GM19043 (cell line): Measurements from ENCODE around the gene PTDSS2.
"Not testable (repeated sequence)": the region's sequence is repeated elsewhere in the genome, so short reads cannot be mapped to it uniquely, and the experiment has no call there.

Experiments
- ATAC-seq: cut with Tn5 transposase; IDR thresholded peaks from one replicate; pipeline ENCODE4 v1.9.1; 2021; ENCODE audit warnings: low read depth; ENCODE audit not compliant: unreplicated experiment

Gene PTDSS2

DNA sequence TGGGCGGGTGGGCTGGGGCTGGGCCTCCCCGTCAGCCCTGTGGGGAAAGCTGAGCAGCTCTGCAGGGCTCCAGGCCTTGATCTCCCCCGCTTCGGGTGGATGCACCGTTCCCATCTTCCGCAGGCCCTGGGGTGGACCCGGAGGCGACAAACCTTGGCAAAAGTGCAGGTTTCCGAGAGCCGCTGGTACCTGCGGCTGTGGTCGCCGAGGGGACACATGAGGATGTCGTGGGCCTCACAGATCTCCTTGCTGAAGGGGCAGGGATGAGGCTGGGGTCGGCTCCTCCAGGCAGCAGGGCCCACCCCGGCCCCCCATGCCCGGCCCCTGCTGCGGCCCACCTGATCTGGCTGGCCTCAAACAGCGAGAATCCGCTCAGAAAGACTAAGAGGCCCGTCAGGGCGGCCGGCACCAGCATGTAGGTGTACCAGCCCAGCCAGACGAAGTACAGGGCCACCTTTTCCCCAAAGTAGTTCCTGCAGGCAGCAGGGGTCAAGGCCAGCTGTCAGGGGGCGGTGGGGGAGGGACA is 20.1 kb upstream of the PTDSS2 start:
- ATAC-seq, result no peak

DNA sequence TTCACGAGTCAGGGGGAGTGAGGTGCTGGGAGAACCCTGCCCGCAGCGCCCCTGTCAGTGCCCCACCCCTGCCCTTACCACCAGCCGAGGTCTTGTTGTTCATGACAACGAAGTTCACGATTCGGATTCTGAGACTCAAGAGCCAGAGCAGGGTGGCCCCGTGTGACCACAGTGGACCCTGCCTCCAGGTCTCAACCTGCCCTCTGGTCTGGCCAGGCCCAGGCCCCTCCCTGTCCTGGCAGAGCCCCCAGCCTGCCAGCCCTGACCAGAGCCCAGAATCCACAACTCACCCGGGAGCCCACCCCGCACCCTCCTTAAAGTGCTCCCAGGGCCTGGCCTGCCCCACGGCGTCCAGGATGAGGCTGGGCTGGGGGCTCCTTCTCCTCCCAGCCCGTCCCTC is 18.2 kb upstream of the PTDSS2 start:
- ATAC-seq, result no peak

DNA sequence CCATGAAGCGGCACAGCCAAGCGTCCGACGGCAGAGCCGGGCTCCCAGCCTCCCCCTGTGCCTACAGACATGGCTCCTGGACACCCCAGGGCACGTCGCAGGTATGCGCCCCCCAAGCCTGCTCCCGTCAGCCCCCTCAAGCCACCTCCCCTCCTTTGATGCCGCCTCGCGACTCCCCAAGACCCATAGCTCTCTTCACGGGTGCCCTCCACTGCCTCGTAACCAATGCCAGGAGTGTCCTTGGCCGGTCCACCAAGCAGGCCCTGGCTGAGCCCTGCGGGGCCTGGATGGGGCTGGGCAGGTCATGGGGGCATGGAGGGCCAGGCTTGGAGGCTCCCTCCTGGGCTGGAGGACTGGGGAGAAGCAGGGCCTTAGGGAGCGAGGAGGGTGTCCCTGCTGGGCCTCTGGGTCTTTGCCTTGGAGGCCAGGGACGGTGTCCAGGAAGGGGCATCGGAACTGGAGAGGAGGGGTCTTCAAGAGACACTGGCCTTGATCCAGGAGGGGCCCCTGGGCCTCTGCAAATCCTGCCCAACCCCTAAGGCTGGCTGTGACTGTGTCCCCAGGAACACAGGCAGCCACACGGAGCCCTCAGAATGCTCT is 17.5 kb upstream of the PTDSS2 start:
- ATAC-seq, result no peak

DNA sequence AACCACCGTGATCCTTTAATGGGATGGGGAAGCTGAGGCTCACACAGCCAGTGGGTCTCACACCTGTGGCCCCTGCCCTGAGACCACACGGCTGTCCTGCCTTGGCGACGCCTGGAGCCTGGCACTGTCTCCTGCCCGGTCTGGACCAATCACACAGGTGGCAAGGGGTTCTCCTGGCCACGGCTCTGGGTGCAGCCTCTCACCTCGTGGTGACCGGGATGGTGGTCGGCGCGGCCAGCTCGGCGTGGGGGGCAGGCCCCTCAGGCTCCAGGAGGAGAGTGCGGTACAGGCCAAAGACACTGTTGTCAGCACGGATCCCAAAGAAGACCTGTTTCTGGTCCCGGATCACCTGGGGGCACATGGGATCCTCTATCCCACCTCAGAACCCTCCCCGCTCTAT is 17.0 kb upstream of the PTDSS2 start:
- no peak for ATAC-seq

DNA sequence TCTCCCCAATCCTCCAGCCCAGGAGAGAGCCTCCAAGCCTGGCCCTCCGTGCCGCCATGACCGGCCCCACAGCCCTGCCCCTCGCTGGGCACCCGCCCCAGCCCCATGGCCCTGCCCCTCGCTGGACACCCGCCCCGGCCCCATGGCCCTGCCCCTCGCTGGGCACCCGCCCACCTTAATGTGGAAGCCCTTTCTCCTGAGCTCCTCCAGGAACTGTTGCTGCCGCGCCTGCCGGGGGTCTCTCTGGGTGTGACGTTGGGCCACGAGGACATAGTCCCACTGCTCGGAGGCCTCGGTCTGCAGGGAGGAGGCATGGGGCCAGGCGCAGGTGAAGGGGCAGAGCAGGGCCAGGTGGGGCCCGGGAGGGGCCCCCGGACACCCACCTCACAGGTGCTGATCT is 16.4 kb upstream of the PTDSS2 start:
- no peak for ATAC-seq

DNA sequence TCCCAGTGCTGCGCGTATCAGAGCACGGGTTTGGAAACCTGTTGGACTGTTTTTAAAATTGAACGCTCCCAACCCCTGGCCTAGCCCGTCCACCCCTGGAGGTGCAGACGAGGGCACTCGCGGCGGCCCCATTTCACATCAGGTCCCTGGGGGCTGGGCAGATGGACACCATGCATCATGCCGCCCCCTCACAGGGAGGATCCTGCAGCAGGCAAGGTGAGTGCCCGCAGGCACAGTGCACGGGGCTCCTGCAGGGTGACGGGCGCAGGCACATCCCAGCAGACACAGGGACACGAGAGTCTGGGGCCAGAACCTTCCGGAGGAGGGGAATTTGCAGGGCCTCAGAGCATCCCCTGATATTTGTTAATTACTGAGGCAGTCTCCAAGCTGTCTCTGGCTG is 15.6 kb upstream of the PTDSS2 start:
- ATAC-seq, result no peak

DNA sequence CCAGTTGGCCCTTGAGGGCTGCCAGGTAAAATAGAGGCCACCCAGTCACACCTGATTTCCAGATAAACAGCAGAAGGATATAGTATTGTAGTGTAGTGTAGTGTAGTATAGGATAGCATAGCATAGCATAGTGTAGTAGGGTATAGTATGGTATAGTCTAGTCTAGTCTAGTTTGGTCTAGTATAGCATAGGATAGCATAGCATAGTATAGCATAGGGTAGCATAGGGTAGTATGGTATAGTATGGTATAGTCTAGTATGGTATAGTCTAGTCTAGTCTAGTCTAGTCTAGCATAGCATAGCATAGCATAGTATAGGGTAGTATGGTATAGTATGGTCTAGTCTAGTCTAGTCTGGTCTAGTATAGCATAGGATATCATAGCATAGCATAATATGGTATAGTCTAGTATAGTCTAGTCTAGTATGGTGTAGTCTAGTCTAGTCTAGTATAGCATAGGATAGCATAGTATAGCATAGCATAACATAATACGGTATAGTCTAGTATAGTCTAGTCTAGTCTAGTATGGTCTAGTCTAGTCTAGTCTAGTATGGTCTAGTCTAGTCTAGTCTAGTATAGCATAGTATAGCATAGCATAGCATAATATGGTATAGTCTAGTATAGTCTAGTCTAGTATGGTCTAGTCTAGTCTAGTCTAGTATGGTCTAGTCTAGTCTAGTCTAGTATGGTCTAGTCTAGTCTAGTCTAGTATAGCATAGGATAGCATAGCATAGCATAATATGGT is 14.9 kb upstream of the PTDSS2 start:
- ATAC-seq, result not testable (repeated sequence)

DNA sequence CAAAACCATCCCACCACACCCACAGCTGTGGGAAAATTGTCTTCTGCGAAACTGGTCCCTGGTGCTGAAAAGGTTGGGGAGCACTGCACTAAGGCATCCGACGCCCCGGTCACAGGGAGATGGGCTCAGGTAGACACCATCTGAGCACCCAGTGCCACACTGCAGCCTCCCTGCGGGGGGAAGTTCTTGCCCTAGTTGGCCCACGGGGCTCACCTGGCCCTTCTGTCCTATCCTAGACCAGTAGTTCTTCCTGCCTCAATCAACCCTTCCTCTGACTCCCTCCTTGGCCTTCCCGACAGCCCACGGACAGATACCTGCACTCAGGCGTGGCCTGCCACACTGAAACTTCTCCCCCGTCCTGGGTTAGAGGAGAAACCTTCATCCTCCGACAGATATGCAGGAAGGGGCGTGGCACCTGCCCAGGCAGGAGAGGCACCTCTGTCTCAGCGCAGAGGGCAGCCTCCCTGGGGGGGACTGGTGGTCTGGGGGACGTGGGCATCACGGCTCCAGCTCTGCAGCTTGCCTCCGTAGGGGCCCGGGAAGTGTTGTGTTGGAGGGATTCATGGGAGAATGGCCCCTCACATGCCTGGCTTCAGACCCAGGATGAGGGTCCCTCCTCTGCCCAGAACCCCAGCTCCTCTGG is 12.7 kb upstream of the PTDSS2 start:
- no peak for ATAC-seq

DNA sequence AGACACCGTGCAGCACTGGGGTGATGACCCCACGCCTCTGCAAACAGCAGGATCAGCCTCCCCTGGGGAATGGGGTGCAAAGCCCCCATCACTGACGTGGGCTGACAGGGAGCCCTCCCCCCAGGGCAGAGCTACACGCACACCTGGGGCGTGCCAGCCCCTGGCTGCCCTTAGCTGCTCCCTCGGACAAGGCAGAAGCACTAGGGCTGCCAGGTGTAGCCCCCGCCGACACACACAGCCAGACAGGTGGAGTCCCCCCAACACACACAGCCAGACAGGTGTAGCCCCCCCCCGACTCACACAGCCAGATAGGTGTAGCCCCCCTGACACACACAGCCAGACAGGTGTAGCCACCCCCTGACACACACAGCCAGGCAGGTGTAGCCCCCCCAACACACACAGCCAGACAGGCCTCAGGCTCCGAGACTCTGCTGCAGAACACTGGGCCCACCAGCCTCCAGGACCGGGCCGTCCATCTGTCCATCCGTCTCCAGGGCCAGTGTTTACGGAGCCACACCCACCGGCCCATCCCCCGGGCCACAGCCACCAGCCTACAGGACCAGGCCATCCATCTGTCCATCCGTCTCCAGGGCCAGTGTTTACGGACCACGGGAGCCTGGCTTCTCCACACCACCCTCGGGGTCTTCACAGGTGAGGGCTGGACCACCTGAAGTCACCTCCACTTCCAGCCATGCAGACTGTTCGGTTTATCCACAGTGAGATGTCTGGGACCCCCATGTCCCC is 11.8 kb upstream of the PTDSS2 start:
- no peak for ATAC-seq

DNA sequence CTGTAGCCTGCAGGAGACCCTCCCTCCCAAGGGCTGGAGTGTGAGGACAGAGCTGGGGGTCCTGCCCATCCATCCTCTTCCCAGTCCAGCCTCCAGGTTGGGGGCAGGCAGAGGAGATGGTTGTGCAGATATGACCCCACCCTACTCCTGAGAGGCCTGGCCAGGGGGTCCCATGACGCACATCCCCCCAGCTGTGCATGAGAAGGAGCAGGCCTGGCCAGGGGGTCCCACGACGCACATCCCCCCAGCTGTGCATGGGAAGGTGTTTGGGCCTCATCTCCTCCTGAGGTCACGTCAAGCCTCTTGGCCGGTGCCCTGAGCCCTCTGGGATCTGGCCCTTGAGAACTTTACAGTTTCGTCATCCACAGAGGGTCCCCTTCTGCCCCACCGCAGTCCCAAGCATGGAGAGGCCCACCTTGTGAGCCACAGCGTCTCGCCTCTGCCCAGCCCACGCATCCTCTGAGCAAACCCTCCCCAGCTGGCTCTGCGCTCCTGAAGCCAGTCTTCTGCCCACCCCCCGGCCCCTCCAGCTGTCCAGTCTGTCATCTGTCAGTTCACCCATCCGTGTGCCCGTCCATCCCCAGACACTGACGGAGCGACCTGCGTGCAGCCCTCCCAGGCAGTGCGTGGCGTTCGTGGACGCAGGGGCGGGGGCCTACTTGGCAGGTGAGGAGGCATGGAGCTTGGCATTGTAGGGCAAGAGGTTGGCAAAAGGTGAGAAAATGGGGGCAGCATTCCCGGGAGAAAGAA is 10.6 kb upstream of the PTDSS2 start:
- ATAC-seq, result no peak

DNA sequence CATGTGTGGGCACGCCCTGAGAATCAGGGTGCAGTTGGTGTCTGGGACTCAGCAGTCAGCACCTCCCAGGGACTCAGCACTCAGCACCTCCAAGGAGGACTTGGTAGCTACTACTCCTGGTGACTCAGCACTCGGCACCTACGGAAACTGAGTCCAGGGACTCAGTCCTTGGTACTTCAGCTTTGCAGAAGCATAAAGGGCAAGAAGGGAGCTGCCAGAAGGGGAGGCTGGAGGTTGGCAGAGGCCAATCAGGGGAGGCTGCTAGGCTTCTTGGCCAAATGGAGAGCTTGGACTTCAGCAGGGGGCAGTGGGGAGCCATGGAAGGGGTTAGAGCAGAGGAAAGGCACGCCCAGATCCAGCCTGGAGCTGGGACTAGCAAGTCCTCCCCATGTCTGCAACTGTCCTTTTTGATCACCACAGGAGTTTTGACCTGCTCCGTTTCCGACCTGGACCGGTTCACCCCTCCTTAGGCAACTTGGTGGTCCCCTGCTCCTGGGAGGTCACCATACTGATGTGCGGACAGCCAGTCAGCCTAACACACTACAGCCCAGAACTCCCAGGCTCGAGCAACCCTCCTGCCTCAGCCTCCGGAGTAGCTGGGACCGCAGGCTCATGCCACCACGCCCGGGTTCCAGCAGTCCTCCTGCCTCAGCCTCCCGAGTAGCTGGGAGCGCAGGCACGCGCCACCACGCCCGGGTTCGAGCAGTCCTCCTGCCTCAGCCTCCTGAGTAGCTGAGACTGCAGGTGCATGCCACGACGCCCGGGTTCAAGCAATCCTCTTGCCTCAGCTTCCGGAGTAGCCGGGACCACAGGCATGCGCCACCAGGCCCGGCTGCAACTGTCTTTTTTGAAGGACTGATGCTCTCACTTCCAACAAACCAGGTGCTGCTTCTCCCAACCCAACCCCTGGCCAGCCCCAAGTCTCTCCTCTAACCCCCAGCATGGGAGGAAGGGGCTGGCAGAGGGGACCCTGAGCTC is 9.7 kb upstream of the PTDSS2 start:
- ATAC-seq, result no peak

DNA sequence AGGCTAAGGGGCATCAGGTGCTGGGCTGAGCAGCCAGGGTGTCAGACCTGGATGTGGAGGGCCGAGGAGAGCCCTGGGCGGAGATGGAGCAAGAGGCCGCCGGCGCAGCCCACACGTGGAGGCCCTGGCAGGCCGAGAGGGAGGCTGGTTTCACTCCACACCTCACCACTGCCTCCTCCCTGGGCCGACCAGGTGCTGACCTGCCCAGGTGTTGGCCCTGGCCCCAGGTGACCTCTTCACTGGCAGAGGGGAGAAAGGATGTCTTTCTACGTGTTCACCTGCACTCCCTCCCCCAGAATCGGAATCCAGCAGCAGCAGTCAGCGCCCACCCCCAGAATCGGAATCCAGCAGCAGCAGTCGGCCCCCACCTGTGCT is 9.0 kb upstream of the PTDSS2 start:
- no peak for ATAC-seq

DNA sequence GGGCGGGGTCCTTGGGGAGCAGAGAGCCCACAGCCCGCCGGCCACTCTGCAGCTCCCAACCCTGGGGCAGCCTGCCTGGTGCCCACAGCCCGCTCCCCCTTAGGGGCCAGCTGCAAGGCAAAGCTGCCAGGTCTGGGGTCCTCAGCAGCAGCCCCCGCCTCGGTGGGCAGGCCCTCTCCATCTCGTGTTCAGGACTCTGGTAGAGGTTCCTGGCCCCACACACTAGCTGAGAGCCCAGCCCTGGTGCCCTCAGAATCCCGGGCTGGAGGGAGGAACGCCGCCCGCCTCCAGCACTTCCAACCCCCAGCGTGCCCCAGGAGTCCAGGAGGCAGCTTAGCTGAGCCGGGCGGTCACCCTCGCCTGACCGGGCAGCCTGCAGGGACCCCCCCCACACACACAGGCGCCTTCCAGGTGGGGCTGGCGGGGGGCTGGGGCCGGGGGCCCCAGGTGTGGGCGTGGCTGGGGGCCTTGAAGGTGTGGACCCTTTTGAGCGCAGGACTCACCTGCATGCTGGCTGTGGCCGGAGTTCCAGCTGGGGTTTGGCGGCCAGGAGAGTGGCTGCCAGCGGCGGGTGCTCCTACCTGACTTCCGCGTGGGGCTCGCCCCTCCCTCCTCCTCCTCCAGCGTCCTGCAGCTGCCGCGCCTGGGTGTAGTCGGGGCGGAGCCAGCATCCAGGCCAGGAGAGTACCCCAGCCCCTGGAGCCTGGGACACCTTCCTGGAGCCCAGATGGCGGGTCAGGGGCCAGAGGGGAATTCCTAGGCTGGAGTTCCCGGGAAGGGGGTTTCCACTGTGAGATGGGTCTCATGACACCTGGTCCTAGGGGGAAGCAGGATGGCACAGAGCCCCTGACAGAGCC is 8.4 kb upstream of the PTDSS2 start, which contains the start of gene ANO9:
Gene ANO9 (minus strand): TSS at position 594 of the 857 bp plus-strand sequence. CDS start 85 bp downstream, at position 509.
- peak; percentile 79 for ATAC-seq

DNA sequence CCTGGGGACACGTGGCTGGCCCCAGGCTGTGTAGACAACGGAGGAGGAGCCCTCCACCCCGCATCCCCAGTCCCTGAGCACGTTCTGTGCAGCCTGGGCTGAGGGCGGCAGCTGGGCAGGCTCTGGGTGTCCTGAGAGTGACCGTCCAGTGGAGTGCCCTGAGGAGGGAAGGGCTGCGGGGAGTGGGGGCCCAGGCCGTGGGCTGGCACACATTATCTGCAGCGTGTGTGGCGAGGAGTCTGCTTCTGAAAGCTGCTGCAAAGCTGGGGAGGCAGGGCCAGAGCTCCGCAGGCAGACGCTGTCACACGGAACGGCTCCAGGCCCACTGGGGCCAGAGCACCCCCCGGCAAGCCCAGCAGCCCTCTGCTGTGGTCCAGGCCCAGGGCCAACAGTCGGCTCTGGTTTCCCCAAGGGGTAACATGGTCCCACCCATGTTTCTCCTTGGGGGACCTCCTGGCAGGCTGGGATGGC is 7.4 kb upstream of the PTDSS2 start:
- ATAC-seq, result no peak

DNA sequence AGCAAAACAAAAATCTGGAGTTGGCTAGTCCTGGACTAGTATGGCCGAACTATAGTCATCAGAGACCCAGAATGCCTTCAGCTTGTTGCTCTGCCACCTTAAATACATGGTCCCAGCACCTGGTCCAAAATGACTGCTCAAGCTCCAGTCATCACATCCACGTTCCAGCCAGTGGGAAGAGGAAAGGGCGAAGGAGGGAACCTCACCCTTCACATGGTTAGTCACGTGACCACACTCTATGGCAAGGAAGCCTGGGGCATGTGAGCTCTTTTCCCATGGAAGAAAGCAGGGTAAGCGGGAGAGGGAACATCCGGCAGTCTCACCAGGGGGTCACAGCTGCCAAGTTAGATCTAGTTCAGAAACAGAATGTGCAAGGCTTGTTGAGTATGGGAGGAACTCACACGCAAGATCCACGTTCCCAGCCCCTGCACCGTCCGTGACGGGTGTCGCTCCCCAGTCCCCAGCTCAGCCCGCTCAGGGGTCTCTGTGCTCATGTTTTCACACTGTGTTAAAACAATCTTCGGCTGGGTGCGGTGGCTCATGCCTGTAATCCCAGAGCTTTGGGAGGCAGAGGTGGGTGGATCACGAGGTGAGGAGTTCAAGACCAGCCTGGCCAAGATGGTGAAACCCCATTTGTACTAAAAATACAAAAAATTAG is 6.4 kb upstream of the PTDSS2 start:
- no peak for ATAC-seq

DNA sequence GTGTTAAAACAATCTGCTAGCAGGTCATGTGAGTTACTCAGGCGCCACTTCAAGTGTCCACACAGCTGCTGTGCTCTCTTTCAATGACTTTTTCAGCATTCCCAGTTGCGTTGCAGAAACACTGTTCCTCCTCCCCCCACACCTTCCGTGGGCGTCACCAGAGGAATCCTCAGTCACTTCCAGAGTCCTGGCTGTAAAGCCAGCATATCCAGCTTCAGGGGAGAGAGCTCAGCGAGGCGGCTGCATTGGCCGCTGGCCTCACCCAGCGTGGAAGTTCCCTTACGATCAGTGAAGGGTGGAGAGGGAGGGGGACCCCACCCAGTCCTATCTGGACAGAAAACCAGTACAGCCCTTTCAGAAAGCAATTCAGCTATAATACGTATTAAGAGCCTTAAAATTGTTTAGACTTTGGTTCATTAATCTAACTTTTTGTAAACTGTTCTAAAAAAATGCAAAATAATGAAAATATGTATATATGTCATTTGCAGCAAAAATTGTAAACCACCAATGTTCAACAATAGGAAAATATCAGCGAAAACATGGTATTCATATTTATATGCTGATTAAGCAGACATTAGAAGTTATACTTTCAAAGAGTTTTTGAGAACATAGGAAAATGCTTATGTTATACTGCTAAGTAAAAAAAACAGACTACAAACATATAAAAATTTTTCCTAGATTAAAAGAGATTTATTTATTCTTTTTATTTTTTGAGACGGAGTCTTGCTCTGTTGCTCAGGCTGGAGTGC is 5.5 kb upstream of the PTDSS2 start:
- ATAC-seq, result no peak
